Ovary (tissue), 3 donors: Measurements from ENCODE around the gene NCAM1.

Source experiments
- CTCF ChIP-seq, 3 donors: fragments of 450-650 bp in 2 of 3; fragments of 200-600 bp in 1 of 3; IDR thresholded peaks; one replicate each; pipeline versions ENCODE4 v1.5.1 to v1.8.0; 2016 to 2022; ENCODE audit warnings: antibody characterized with exemption in 3 of 3, mild to moderate bottlenecking in 1 of 3
- EP300 ChIP-seq: sonication (generic); formaldehyde crosslinking; IDR thresholded peaks from one replicate; pipeline ENCODE4 v1.6.1; 2017; ENCODE audit warnings: antibody characterized with exemption
- POLR2A ChIP-seq: fragments of 450-650 bp; IDR thresholded peaks from one replicate; pipeline ENCODE4 v1.6.1; 2017; ENCODE audit warnings: antibody characterized with exemption, mild to moderate bottlenecking, moderate library complexity
- donor health status: DM: no; HTN: no; CAD: no.

- TF ChIP-seq CTCF (IDR thresholded peaks at IDR 0.05) (no peak), POLR2A (no peak), EP300 (no peak)
Observed at GRCh38 chr11:113269096-113269495, 307.9 kb downstream of the NCAM1 start.
